ENCODE data around the gene RSU1. TPM values are rescaled to one million over a fixed set of nuclear protein-coding genes. Genes with fewer than 3 reads are reported as not detected.
"Not testable (repeated sequence)": the region's sequence is repeated elsewhere in the genome, so short reads cannot be mapped to it uniquely, and the experiment has no call there.

Gene RSU1
- total and polyA plus RNA-seq, 7 donors, result 46.2 to 94.7 (median 62.4) TPM

- H3K27ac ChIP-seq, result no peak overlapping the region
- TF ChIP-seq POLR2A (IDR thresholded peaks at IDR 0.05) (no peak), CTCF (IDR thresholded peaks at IDR 0.05) (no peak), EP300 (IDR thresholded peaks at IDR 0.05) (no peak), POLR2AphosphoS5 (IDR thresholded peaks at IDR 0.05) (no peak)
- no peak for DNase-seq
- peaks cover 0 to 43% (median 21%) of the 10 kb centered on the region in 4 donors for H3K36me3 ChIP-seq
- no peak overlapping the region for H3K4me3 ChIP-seq
- 80 to 92% methylated on average over 6 of the region's 6 CpGs for WGBS, 2 donors
- H3K9me3 ChIP-seq, result no peaks in the 10 kb centered on the region
- no peaks in the 10 kb centered on the region for H3K4me1 ChIP-seq
- intact Hi-C loops (cut with DNase I), result no loop called here
- H3K27me3 ChIP-seq, result no peaks in the 10 kb centered on the region
Measured at GRCh38 chr10:16754765-16755164, 62.5 kb downstream of the RSU1 start.

GRCh38 chr10:16752849-16753248, 64.4 kb downstream of the RSU1 start:
- WGBS, 2 donors, result 95 to 97% methylated on average over 6 of the region's 6 CpGs
- intact Hi-C loops (cut with DNase I); H3K27ac ChIP-seq; H3K27me3 ChIP-seq; H3K9me3 ChIP-seq; DNase-seq; H3K4me3 ChIP-seq; H3K4me1 ChIP-seq: not testable (repeated sequence)
- peaks cover 0 to 47% (median 18%) of the 10 kb centered on the region in 4 donors for H3K36me3 ChIP-seq

DNA sequence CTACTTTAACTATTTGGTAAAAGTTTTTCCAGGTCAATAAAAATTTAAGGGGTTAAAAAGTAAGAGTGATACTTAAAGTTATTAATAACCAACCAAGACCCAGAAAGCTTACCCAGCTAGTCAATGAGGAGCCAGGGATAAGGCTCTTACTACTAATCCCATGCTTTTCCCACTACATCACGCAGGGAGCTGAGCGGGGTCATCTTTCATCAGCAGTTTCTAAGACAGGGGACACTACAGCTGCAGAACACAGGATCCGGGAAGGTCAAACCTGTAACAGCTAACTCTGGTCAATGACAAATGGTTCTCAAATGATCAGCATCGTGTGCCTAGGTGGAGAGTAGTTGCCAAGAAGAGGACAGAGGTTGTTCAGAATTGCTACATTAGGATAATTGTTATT, 65.1 kb downstream of the RSU1 start:
- no peaks in the 10 kb centered on the region for H3K4me1 ChIP-seq
- intact Hi-C loops (cut with DNase I), result no loop called here
- H3K36me3 ChIP-seq, result peaks cover 0 to 47% (median 18%) of the 10 kb centered on the region in 4 donors
- no peak overlapping the region for H3K4me3 ChIP-seq
- H3K27me3 ChIP-seq, result no peaks in the 10 kb centered on the region
- 96% methylated on average over 4 of the region's 4 CpGs for WGBS, 2 donors
- TF ChIP-seq CTCF (IDR thresholded peaks at IDR 0.05) (no peak), POLR2A (IDR thresholded peaks at IDR 0.05) (no peak)
- H3K27ac ChIP-seq, result no peak overlapping the region
- no peak for DNase-seq
- H3K9me3 ChIP-seq, result no peaks in the 10 kb centered on the region

DNA sequence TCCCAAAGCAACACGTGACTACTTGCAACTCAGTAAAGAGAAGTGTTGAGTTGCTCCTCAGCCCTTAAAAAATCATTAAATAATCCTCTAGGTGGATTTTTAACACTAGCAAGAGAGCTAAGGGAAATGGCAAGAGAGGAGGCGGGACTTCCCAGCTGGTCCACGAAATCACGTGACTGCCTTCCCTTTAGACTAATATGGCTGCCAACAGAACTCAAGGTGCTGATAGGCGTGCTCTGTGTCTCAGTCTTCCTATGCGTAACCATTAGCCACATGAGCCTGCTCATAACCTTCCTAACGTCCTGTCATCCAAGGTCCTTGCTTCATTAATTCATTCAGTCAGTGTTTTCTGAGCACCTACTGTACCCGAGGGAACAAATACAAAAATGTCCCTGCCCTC, 66.0 kb downstream of the RSU1 start:
- 90 to 97% methylated on average over 8 of the region's 8 CpGs for WGBS, 2 donors
- peaks cover 0 to 47% (median 18%) of the 10 kb centered on the region in 4 donors for H3K36me3 ChIP-seq
- H3K27ac ChIP-seq, result no peak overlapping the region
- no peak overlapping the region for H3K4me3 ChIP-seq
- no peaks in the 10 kb centered on the region for H3K4me1 ChIP-seq
- intact Hi-C loops (cut with DNase I), result no loop called here
- TF ChIP-seq POLR2AphosphoS5 (IDR thresholded peaks at IDR 0.05), result no peak
- no peaks in the 10 kb centered on the region for H3K9me3 ChIP-seq
- H3K27me3 ChIP-seq, result no peaks in the 10 kb centered on the region
- no peak for DNase-seq

GRCh38 chr10:16750461-16750860, 66.8 kb downstream of the RSU1 start:
- peaks cover 0 to 47% (median 18%) of the 10 kb centered on the region in 4 donors for H3K36me3 ChIP-seq
- intact Hi-C loops (cut with DNase I), result no loop called here

More at GRCh38 chr10:16750461-16750860, 66.8 kb downstream of the RSU1 start:
- Histone ChIP-seq H3K4me3 (no peak overlapping the region), H3K27me3 (no peaks in the 10 kb centered on the region), H3K9me3 (no peaks in the 10 kb centered on the region), H3K4me1 (no peaks in the 10 kb centered on the region), H3K27ac (no peak overlapping the region)
- DNase-seq, result no peak
- WGBS, 2 donors, result 95% methylated on average over 3 of the region's 3 CpGs
- TF ChIP-seq POLR2A (IDR thresholded peaks at IDR 0.05) (no peak), EP300 (IDR thresholded peaks at IDR 0.05) (no peak), POLR2AphosphoS5 (IDR thresholded peaks at IDR 0.05) (no peak), CTCF (IDR thresholded peaks at IDR 0.05) (no peak)

Data from sigmoid colon (tissue), 7 donors.